ENCODE measurements around the gene CPEB4.

GRCh38 chr5:173909199-173909598 is 21.1 kb downstream of the CPEB4 start:
- TF ChIP-seq POLR2A (IDR thresholded peaks at IDR 0.05) (no peak), CTCF (IDR thresholded peaks at IDR 0.05) (no peak)

Data from adrenal gland (tissue), 5 donors.